GM06990 (cell line): ENCODE measurements around the gene MIGA2.

Experiments used
- DNase-seq: peaks from one replicate; pipeline ENCODE4 v3.0.0-alpha.2; 2011; ENCODE audit not compliant: insufficient read length; ENCODE audit errors: extremely low read depth
- H3K27me3 ChIP-seq: replicated peaks from 2 replicates; pipeline ENCODE4 v1.6.0; 2011; ENCODE audit warnings: low read length; ENCODE audit not compliant: control insufficient read depth, insufficient read depth
- H3K36me3 ChIP-seq: 2 replicates; pipeline ENCODE4 v1.5.1; 2011; ENCODE audit warnings: low read length; ENCODE audit not compliant: control insufficient read depth, insufficient read depth
- H3K4me3 ChIP-seq: replicated peaks from 2 replicates; pipeline ENCODE4 v1.5.1; 2011; ENCODE audit warnings: low read depth, mild to moderate bottlenecking, control low read depth, low read length
- TF ChIP-seq, protein P1 (sequence below): IDR thresholded peaks from 2 replicates; pipeline ENCODE4 v1.5.1; 2011; ENCODE audit warnings: low read length, control low read depth, mild to moderate bottlenecking, inconsistent platforms; ENCODE audit not compliant: insufficient read depth, poor library complexity, severe bottlenecking

Gene MIGA2

DNA sequence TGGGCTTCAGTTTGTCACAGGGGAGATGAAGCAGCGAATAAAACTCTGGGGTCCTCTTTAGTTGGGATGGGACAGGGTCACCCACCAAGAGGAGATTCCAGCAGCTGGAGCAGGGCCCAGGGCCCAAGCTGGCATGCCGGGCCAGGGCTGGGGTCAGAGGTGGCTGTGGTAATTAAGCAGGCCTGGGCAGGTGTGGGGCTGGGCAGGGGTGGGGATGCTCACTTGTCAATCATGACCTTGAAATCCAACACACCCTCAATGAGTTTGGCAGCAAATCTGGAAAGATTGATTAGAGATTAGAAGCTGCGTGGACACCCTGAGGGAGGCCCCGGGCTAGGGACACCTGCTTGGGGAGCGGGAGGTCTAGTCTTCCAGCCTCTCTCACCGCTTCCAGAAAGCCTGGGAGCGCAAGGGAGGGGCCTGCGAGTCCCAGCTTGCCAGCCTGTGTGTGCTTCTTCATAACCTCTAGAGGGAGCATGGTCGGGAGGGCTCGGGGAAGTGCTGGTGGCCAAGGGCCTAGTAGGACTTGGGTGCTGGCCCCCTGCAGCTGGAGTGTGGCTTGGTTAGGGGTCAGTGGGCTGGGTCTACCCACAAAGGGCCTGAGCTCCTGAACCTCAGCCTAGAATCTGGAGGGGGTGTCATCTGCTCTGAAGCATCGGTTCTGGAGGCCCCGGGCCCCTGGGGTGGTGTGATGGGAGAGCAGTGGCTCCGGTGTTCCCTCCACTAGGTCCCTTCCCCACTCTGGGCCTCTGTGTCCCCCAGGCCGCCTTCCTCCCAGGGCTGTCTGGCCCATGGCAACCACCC, 66.6 kb downstream of the MIGA2 start:
- TF ChIP-seq, protein P1, sequence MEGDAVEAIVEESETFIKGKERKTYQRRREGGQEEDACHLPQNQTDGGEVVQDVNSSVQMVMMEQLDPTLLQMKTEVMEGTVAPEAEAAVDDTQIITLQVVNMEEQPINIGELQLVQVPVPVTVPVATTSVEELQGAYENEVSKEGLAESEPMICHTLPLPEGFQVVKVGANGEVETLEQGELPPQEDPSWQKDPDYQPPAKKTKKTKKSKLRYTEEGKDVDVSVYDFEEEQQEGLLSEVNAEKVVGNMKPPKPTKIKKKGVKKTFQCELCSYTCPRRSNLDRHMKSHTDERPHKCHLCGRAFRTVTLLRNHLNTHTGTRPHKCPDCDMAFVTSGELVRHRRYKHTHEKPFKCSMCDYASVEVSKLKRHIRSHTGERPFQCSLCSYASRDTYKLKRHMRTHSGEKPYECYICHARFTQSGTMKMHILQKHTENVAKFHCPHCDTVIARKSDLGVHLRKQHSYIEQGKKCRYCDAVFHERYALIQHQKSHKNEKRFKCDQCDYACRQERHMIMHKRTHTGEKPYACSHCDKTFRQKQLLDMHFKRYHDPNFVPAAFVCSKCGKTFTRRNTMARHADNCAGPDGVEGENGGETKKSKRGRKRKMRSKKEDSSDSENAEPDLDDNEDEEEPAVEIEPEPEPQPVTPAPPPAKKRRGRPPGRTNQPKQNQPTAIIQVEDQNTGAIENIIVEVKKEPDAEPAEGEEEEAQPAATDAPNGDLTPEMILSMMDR: peak; percentile 73
- Histone ChIP-seq H3K4me3 (no peak overlapping the region), H3K27me3 (no peaks in the 10 kb centered on the region), H3K36me3 (no peaks in the 10 kb centered on the region)
- no peak for DNase-seq

DNA sequence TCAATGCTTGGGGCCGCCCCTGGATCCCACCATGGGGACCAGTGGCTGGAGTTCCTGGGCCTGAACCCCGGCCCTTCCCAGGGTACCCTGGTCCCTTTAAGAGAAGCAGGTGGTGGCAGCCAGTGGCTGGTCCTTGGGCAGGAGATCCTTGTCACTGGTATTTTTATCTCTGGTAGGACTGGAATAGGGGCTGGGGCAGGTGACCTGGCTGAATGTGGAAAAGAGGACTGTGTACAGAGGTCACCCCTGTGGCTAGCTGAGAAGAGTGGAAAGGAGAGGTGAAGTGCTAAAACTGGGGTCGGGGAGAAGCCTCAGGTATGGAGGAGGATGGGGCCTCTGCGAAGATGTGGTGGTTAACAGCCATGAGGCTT, 67.2 kb downstream of the MIGA2 start:
- Histone ChIP-seq H3K36me3 (no peaks in the 10 kb centered on the region), H3K4me3 (no peak overlapping the region), H3K27me3 (no peaks in the 10 kb centered on the region)
- DNase-seq: no peak
- TF ChIP-seq, protein P1: no peak

DNA sequence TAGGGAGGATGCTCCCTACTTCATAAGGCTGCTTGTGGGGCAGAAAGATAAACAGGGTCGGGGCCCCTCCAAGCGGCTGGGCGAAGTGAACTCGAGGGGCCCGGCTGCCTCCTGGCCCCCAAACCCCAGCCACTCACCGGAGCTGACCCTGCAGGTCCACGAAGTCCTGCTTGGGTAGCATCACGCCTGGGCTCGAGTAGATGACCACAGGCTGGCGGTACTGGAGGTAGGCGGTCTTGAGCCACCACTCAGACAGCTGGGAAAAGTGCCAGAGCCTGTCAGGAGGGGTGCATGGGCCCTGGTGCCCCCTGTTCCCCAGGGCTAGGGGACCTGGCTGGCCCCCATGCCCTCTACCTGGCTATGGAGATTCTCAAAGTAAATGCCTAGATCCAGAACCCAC, 67.6 kb downstream of the MIGA2 start:
- no peaks in the 10 kb centered on the region for H3K36me3 ChIP-seq
- H3K27me3 ChIP-seq: no peaks in the 10 kb centered on the region
- DNase-seq: no peak
- TF ChIP-seq, protein P1: no peak
- H3K4me3 ChIP-seq: no peak overlapping the region

DNA sequence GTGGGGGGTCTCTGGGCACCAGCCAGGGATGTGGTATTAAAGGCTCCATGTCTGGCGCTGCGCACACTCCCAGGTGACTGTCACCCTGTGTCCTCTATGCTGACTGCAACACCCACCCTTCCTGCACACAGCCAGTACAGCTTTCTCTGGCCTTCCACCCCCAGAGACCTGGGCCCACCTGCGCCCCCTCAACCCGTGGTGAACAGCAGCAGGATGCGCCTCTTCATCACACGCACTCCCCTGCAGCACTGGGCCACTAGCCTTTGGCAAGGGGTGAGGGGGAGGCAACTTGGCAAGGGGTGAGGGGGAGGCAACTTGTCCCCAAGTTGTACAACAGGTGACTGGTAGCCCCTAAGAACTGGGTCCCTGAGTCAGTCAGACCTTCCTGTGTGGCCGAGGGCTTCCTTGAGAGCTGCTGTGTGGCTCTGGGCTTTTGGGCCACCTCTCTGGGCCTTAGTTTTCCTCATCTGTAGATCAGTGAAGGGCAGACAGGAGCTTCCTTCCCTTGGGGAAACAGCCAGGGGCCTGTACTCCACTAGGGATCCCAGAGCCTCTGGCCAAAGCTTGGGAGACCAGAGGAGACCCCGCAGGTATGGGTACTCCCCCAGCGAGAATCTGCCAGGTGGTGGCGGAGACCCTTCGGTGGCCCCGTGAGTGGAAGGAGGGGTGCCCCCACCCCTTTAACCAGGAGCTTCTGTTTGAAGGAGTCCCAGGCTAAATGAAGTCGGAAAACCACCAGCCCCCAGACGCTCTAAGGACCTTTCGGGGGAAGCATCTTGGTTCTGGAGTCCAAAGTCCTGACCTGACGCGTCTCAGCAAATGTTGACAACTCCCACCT, 69.7 kb downstream of the MIGA2 start:
- TF ChIP-seq, protein P1: no peak
- Histone ChIP-seq H3K36me3 (no peaks in the 10 kb centered on the region), H3K4me3 (no peak overlapping the region), H3K27me3 (no peaks in the 10 kb centered on the region)
- no peak for DNase-seq

DNA sequence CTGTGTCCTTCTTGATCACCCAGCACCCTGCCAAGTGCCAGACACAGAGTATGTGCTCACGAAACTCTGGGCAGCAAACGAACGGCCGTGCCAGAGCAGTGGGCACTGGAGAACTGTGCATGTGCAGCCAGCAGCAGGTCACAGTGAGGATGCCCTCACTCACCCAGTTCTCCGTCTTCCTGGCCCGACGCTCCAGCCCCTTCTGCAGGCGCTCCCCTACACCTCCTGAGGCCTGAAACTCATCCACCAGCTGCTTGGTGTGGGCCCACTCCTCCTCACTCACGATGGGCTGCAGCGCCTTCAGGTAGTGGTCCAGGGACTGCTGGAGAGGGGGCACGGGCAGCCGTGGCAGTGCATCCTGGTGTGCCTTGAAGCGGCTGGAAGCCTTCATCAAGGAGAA, 71.2 kb downstream of the MIGA2 start:
- TF ChIP-seq, protein P1: no peak
- Histone ChIP-seq H3K4me3 (no peak overlapping the region), H3K36me3 (no peaks in the 10 kb centered on the region), H3K27me3 (no peaks in the 10 kb centered on the region)
- no peak for DNase-seq
